Activated CD8-positive, alpha-beta memory T cell treated with anti-CD3 and anti-CD28 coated beads, Interleukin-2, amount 50 U/mL, for 4 hours (primary cell): ENCODE results near the gene CDH18.

ENCODE experiments used
- DNase-seq: peaks from one replicate; pipeline ENCODE4 v3.0.0-alpha.2; 2020

The CDH18 gene

GRCh38 chr5:19987612-19988361, at the start of gene CDH18:
CDH18 (minus strand) TSS chr5:19988200; CDS start chr5:19838986, 149,214 bp downstream.
- DNase-seq: no peak

- no peak for DNase-seq
These were observed 46.7 kb upstream of the CDH18 start for GRCh38 chr5:20034717-20035116.

- no peak for DNase-seq
These were observed 45.9 kb upstream of the CDH18 start for GRCh38 chr5:20033881-20034280.

GRCh38 chr5:20032896-20033295, 44.9 kb upstream of the CDH18 start:
- no peak for DNase-seq

GRCh38 chr5:20030125-20030524, 42.1 kb upstream of the CDH18 start:
- DNase-seq: no peak

GRCh38 chr5:20029266-20029665, 41.3 kb upstream of the CDH18 start:
- DNase-seq: no peak

GRCh38 chr5:20028506-20028905, 40.5 kb upstream of the CDH18 start:
- DNase-seq: no peak

GRCh38 chr5:20023686-20024180, 35.7 kb upstream of the CDH18 start:
- DNase-seq: no peak

- DNase-seq: no peak
These were observed 32.2 kb upstream of the CDH18 start for GRCh38 chr5:20020247-20020646.

- DNase-seq: no peak
These were observed 29.0 kb upstream of the CDH18 start for GRCh38 chr5:20017021-20017420.

- no peak for DNase-seq
These were observed 12.4 kb upstream of the CDH18 start for GRCh38 chr5:20000416-20000815.

- DNase-seq: no peak
These were observed 457 bp upstream of the CDH18 start for GRCh38 chr5:19988457-19988856.

GRCh38 chr5:19986806-19987205, 1.2 kb downstream of the CDH18 start:
- no peak for DNase-seq

- DNase-seq: no peak
These were observed 1.9 kb downstream of the CDH18 start for GRCh38 chr5:19986031-19986619.

- no peak for DNase-seq
These were observed 9.5 kb downstream of the CDH18 start for GRCh38 chr5:19978476-19978875.

- no peak for DNase-seq
These were observed 10.9 kb downstream of the CDH18 start for GRCh38 chr5:19977099-19977498.

GRCh38 chr5:19975795-19976194, 12.2 kb downstream of the CDH18 start:
- DNase-seq: no peak

- no peak for DNase-seq
These were observed 27.5 kb downstream of the CDH18 start for GRCh38 chr5:19960451-19960850.

GRCh38 chr5:19959830-19960384, 28.1 kb downstream of the CDH18 start:
- DNase-seq: no peak

GRCh38 chr5:19950897-19951296, 37.1 kb downstream of the CDH18 start:
- no peak for DNase-seq

- no peak for DNase-seq
These were observed 47.8 kb downstream of the CDH18 start for GRCh38 chr5:19940192-19940591.

- no peak for DNase-seq
These were observed 57.5 kb downstream of the CDH18 start for GRCh38 chr5:19930451-19930850.

GRCh38 chr5:19928562-19929421, 59.2 kb downstream of the CDH18 start:
- no peak for DNase-seq
